Left ventricle myocardium inferior (tissue), 1 donor: Measurements from ENCODE around the gene PTGES3. TPM values are rescaled to one million over a fixed set of nuclear protein-coding genes. Genes with fewer than 3 reads are reported as not detected.
A peak's percentile ranks its signal among the peaks of the same experiment; 100 is the strongest.

ENCODE experiments used
- DNase-seq: peaks from one replicate; pipeline ENCODE4 v3.0.0-alpha.2; 2020
- H3K27ac ChIP-seq: fragments of 200-600 bp; replicated peaks from 2 replicates; pipeline ENCODE4 v1.8.0; 2021
- H3K27me3 ChIP-seq: fragments of 200-600 bp; 2 replicates; pipeline ENCODE4 v1.8.0; 2021; ENCODE audit warnings: low read depth
- H3K36me3 ChIP-seq: fragments of 200-600 bp; 2 replicates; pipeline ENCODE4 v1.8.0; 2021
- H3K4me1 ChIP-seq: fragments of 200-600 bp; 2 replicates; pipeline ENCODE4 v1.8.0; 2021
- H3K4me3 ChIP-seq: fragments of 200-600 bp; 2 replicates; pipeline ENCODE4 v1.8.0; 2021; ENCODE audit warnings: mild to moderate bottlenecking, moderate library complexity
- H3K9me3 ChIP-seq: fragments of 200-600 bp; replicated peaks from 2 replicates; pipeline ENCODE4 v1.8.0; 2021
- CTCF ChIP-seq: fragments of 200-600 bp; IDR thresholded peaks from 2 replicates; pipeline ENCODE4 v1.8.0; 2021; ENCODE audit warnings: antibody characterized with exemption, mild to moderate bottlenecking, borderline replicate concordance
- intact Hi-C: fragments of 100-400 bp; cut with micrococcal nuclease; formaldehyde crosslinking; loops from one replicate; pipeline ENCODE4 v1.11.0; 2022
- total RNA-seq: library from RNA; stranded (reverse); fragmentation: NEBNext Ultra II Directional; extraction: Animal tissue kit (Norgen Biotek cat#: 25700); gene quantifications from one replicate; pipeline ENCODE4 v1.2.1, GENCODE V29; 2021
- donor health status: DM: no; HTN: yes; CAD: no; lungs with severe emphysema.

The PTGES3 gene
- total RNA-seq, 1 donor from 2014 or later, result 136 TPM

- no peak for DNase-seq
- Histone ChIP-seq H3K27me3 (no peaks in the 10 kb centered on the region), H3K27ac (peak overlapping the region; percentile 95), H3K4me3 (peak overlapping the region; percentile 82), H3K4me1 (peaks cover 84% of the 10 kb centered on the region), H3K36me3 (peaks cover 37% of the 10 kb centered on the region), H3K9me3 (no peaks in the 10 kb centered on the region)
- intact Hi-C loops, result loop anchor here (10.0 kb wide), 1 partner anchor 76 kb away; the partner anchor contains the start of gene ATP5F1B
- no peak for TF ChIP-seq CTCF
Observed at GRCh38 chr12:56721216-56721615, 33.1 kb upstream of the PTGES3 start.

GRCh38 chr12:56720731-56721151 lies 32.7 kb upstream of the PTGES3 start:
- Histone ChIP-seq H3K27me3 (no peaks in the 10 kb centered on the region), H3K36me3 (peaks cover 41% of the 10 kb centered on the region), H3K4me1 (peaks cover 89% of the 10 kb centered on the region), H3K9me3 (no peaks in the 10 kb centered on the region), H3K4me3 (peak overlapping the region; percentile 82), H3K27ac (peak overlapping the region; percentile 95)
- DNase-seq, result no peak
- no peak for TF ChIP-seq CTCF
- intact Hi-C loops, result loop anchor here (10.0 kb wide), 1 partner anchor 76 kb away; the partner anchor contains the start of gene ATP5F1B

- Histone ChIP-seq H3K4me1 (peaks cover 86% of the 10 kb centered on the region), H3K27ac (peak overlapping the region; percentile 23), H3K36me3 (peaks cover 57% of the 10 kb centered on the region)
Observed at GRCh38 chr12:56719056-56719455, 31.0 kb upstream of the PTGES3 start.

GRCh38 chr12:56718636-56719035 lies 30.6 kb upstream of the PTGES3 start:
- H3K4me1 ChIP-seq, result peaks cover 82% of the 10 kb centered on the region

More at GRCh38 chr12:56719056-56719455, 31.0 kb upstream of the PTGES3 start:
- no peak for DNase-seq
- H3K27me3 ChIP-seq, result no peaks in the 10 kb centered on the region
- intact Hi-C loops, result no loop called here
- H3K4me3 ChIP-seq, result no peak overlapping the region
- H3K9me3 ChIP-seq, result no peaks in the 10 kb centered on the region
- no peak for TF ChIP-seq CTCF

GRCh38 chr12:56718149-56718548 lies 30.1 kb upstream of the PTGES3 start:
- intact Hi-C loops, result no loop called here
- H3K27me3 ChIP-seq, result no peaks in the 10 kb centered on the region
- H3K4me1 ChIP-seq, result peaks cover 77% of the 10 kb centered on the region
- no peak overlapping the region for H3K4me3 ChIP-seq
- H3K36me3 ChIP-seq, result peaks cover 66% of the 10 kb centered on the region
- DNase-seq, result no peak
- H3K9me3 ChIP-seq, result no peaks in the 10 kb centered on the region
- H3K27ac ChIP-seq, result no peak overlapping the region
- no peak for TF ChIP-seq CTCF

More at GRCh38 chr12:56718636-56719035, 30.6 kb upstream of the PTGES3 start:
- Histone ChIP-seq H3K27ac (no peak overlapping the region), H3K36me3 (peaks cover 61% of the 10 kb centered on the region), H3K27me3 (no peaks in the 10 kb centered on the region), H3K4me3 (no peak overlapping the region), H3K9me3 (no peaks in the 10 kb centered on the region)
- DNase-seq, result no peak
- no peak for TF ChIP-seq CTCF
- intact Hi-C loops, result no loop called here
